ENCODE measurements around the gene PIK3R1.
A peak's percentile ranks its signal among the peaks of the same experiment; 100 is the strongest.
"Not testable (repeated sequence)": the region's sequence is repeated elsewhere in the genome, so short reads cannot be mapped to it uniquely, and the experiment has no call there.

PIK3R1 gene

GRCh38 chr5:68193481-68194036 lies 22.0 kb upstream of the PIK3R1 start:
- DNase-seq (ENCODE audit: low read depth), result no peak

GRCh38 chr5:68194386-68194785 lies 21.2 kb upstream of the PIK3R1 start:
- peak; percentile 22 for DNase-seq (ENCODE audit: low read depth)

- no peak for DNase-seq (ENCODE audit: low read depth)
Measured at GRCh38 chr5:68195137-68195536, 20.4 kb upstream of the PIK3R1 start.

- no peak for DNase-seq (ENCODE audit: low read depth)
Measured at GRCh38 chr5:68196876-68197275, 18.7 kb upstream of the PIK3R1 start.

GRCh38 chr5:68200288-68200687 lies 15.3 kb upstream of the PIK3R1 start:
- DNase-seq (ENCODE audit: low read depth), result no peak

- not testable (repeated sequence) for DNase-seq (ENCODE audit: low read depth)
Measured at GRCh38 chr5:68210654-68211053, 4.9 kb upstream of the PIK3R1 start.

GRCh38 chr5:68214482-68215207 lies 911 bp upstream of the PIK3R1 start:
- no peak for DNase-seq (ENCODE audit: low read depth)

- no peak for DNase-seq (ENCODE audit: low read depth)
Measured at GRCh38 chr5:68215898-68216244, 315 bp downstream of the PIK3R1 start.

- no peak for DNase-seq (ENCODE audit: low read depth)
Measured at GRCh38 chr5:68216245-68217046, 890 bp downstream of the PIK3R1 start.

- DNase-seq (ENCODE audit: low read depth), result no peak
Measured at GRCh38 chr5:68217047-68217355, 1.4 kb downstream of the PIK3R1 start.

GRCh38 chr5:68217528-68217927 lies 2.0 kb downstream of the PIK3R1 start:
- peak; percentile 48 for DNase-seq (ENCODE audit: low read depth)

- no peak for DNase-seq (ENCODE audit: low read depth)
Measured at GRCh38 chr5:68219161-68219816, 3.7 kb downstream of the PIK3R1 start.

- DNase-seq (ENCODE audit: low read depth), result no peak
Measured at GRCh38 chr5:68220260-68220659, 4.7 kb downstream of the PIK3R1 start.

- no peak for DNase-seq (ENCODE audit: low read depth)
Measured at GRCh38 chr5:68220914-68221313, 5.4 kb downstream of the PIK3R1 start.

- no peak for DNase-seq (ENCODE audit: low read depth)
Measured at GRCh38 chr5:68221488-68221887, 5.9 kb downstream of the PIK3R1 start.

- no peak for DNase-seq (ENCODE audit: low read depth)
Measured at GRCh38 chr5:68222310-68222709, 6.8 kb downstream of the PIK3R1 start.

GRCh38 chr5:68222824-68223354 lies 7.3 kb downstream of the PIK3R1 start:
- no peak for DNase-seq (ENCODE audit: low read depth)

GRCh38 chr5:68223904-68224303 lies 8.3 kb downstream of the PIK3R1 start:
- no peak for DNase-seq (ENCODE audit: low read depth)

GRCh38 chr5:68224509-68225187 lies 9.1 kb downstream of the PIK3R1 start:
- peak; percentile 65 for DNase-seq (ENCODE audit: low read depth)

GRCh38 chr5:68225188-68225910 lies 9.8 kb downstream of the PIK3R1 start:
- DNase-seq (ENCODE audit: low read depth), result peak; percentile 93

GRCh38 chr5:68225911-68226545 lies 10.5 kb downstream of the PIK3R1 start:
- DNase-seq (ENCODE audit: low read depth), result no peak
